Esophagus (tissue), 2 donors: Measurements from ENCODE around the gene CCDC192. TPM values are rescaled to one million over a fixed set of nuclear protein-coding genes. Genes with fewer than 3 reads are reported as not detected.

Source experiments
- H3K27ac ChIP-seq, 2 donors: one replicate each; pipeline ENCODE4 v1.5.1; 2013; ENCODE audit warnings: low read depth in 2 of 2, mild to moderate bottlenecking in 2 of 2, inconsistent platforms in 1 of 2, low read length in 1 of 2, moderate library complexity in 1 of 2
- H3K27me3 ChIP-seq, 2 donors: one replicate each; pipeline ENCODE4 v1.6.1; 2013; ENCODE audit warnings: low read length in 2 of 2, control low read depth in 1 of 2, mild to moderate bottlenecking in 1 of 2; ENCODE audit not compliant: insufficient read depth in 2 of 2, control insufficient read depth in 1 of 2
- H3K36me3 ChIP-seq, 2 donors: one replicate each; pipeline ENCODE4 v1.6.1; 2013; ENCODE audit warnings: low read length in 1 of 2; ENCODE audit not compliant: control insufficient read depth in 2 of 2, insufficient read depth in 2 of 2
- H3K4me1 ChIP-seq, 2 donors: one replicate each; pipeline ENCODE4 v1.6.1; 2013; ENCODE audit warnings: low read length in 1 of 2; ENCODE audit not compliant: control insufficient read depth in 2 of 2, insufficient read depth in 2 of 2
- H3K4me3 ChIP-seq, 2 donors: one replicate each; pipeline ENCODE4 v1.5.1; 2013; ENCODE audit warnings: low read length in 2 of 2, mild to moderate bottlenecking in 2 of 2, low read depth in 1 of 2, moderate library complexity in 1 of 2
- H3K9me3 ChIP-seq, 2 donors: one replicate each; pipeline ENCODE4 v1.6.1; 2013; ENCODE audit warnings: mild to moderate bottlenecking in 2 of 2, low read depth in 1 of 2, low read length in 1 of 2, moderate library complexity in 1 of 2; ENCODE audit not compliant: control insufficient read depth in 2 of 2, insufficient read depth in 1 of 2
- WGBS, 2 donors: extraction: QIAGEN DNeasy Blood & Tissue Kit; methylation state at CpG; one replicate each; pipeline ENCODE4 v1.1.7; 2013; 5-methylcytosine and 5-hydroxymethylcytosine counted together
- polyA plus RNA-seq, 2 donors: library from polyadenylated mRNA; stranded (reverse); fragments of 200-250 nt; gene quantifications; one replicate each; pipeline ENCODE4 v1.2.3, GENCODE V29; 2013
- donor health status: healthy with polysubstance abuse.
- donor health status: Bipolar disorder and iron deficiency.

Gene CCDC192
- polyA plus RNA-seq, 2 donors, result not detected

GRCh38 chr5:127916885-127917573, 213.8 kb downstream of the CCDC192 start:
- Histone ChIP-seq H3K9me3 (no peaks in the 10 kb centered on the region), H3K4me3 (no peak overlapping the region), H3K36me3 (no peaks in the 10 kb centered on the region), H3K4me1 (no peaks in the 10 kb centered on the region), H3K27ac (no peak overlapping the region), H3K27me3 (no peaks in the 10 kb centered on the region)
- 58 to 76% methylated on average over 3 of the region's 3 CpGs for WGBS, 2 donors

GRCh38 chr5:127919006-127919796, 216.0 kb downstream of the CCDC192 start:
- whole genome bisulfite sequencing, 2 donors, result 83 to 88% methylated on average over 5 of the region's 5 CpGs
- Histone ChIP-seq H3K4me3 (no peak overlapping the region), H3K9me3 (no peaks in the 10 kb centered on the region), H3K36me3 (no peaks in the 10 kb centered on the region), H3K27me3 (no peaks in the 10 kb centered on the region), H3K27ac (no peak overlapping the region), H3K4me1 (no peaks in the 10 kb centered on the region)

DNA sequence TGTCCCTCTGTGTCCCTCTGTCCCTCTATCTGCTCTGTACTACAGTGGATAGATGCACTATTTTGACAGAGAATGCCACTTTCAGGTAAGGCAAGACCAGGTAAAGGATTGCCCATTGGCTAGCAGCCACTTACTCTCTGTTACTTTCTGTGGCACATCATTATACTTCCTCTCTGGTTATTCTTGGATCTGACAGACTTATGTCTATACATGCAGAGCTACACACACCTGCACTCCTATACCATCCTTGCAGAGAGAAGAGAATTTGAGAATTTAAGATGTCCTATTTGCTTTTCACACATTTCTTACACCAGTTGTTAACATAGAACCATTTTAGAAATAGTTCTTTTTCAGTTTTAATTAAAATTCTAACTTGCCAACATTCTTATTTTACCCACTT, 216.6 kb downstream of the CCDC192 start:
- Histone ChIP-seq H3K27ac (no peak overlapping the region), H3K4me3 (no peak overlapping the region), H3K27me3 (no peaks in the 10 kb centered on the region), H3K4me1 (no peaks in the 10 kb centered on the region), H3K36me3 (no peaks in the 10 kb centered on the region), H3K9me3 (no peaks in the 10 kb centered on the region)

- H3K27me3 ChIP-seq, result no peaks in the 10 kb centered on the region
- H3K27ac ChIP-seq, result no peak overlapping the region
- H3K36me3 ChIP-seq, result no peaks in the 10 kb centered on the region
- no peaks in the 10 kb centered on the region for H3K9me3 ChIP-seq
- H3K4me1 ChIP-seq, result no peaks in the 10 kb centered on the region
- H3K4me3 ChIP-seq, result no peak overlapping the region
Measured at GRCh38 chr5:127920936-127921335, 217.7 kb downstream of the CCDC192 start.

DNA sequence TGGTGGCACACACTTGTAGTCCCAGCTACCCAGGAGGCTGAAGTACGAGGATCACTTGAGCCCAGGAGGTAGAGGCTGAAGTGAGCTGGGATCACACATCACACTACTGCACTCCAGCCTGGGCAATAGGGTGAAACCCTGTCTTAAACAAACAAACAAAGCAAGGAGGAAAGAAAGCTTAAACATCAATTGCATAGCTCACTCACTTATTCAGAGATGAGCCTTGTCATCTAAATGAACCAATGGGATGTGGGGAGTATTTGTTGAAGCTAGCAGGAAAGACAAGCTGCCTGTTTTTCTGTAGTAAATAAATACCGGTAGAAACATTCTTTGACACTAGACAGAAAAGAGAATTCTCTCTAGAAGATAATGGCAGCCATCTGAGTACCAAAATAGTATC, 219.4 kb downstream of the CCDC192 start:
- Histone ChIP-seq H3K9me3 (no peaks in the 10 kb centered on the region), H3K27ac (no peak overlapping the region), H3K4me3 (no peak overlapping the region), H3K36me3 (no peaks in the 10 kb centered on the region), H3K4me1 (no peaks in the 10 kb centered on the region), H3K27me3 (no peaks in the 10 kb centered on the region)
- WGBS, 2 donors, result 84 to 92% methylated on average over 2 of the region's 2 CpGs

GRCh38 chr5:127923804-127924570, 220.8 kb downstream of the CCDC192 start:
- WGBS, 2 donors, result 41 to 50% methylated on average over 2 of the region's 2 CpGs
- Histone ChIP-seq H3K27ac (no peak overlapping the region), H3K4me1 (no peaks in the 10 kb centered on the region), H3K4me3 (no peak overlapping the region), H3K27me3 (no peaks in the 10 kb centered on the region), H3K36me3 (no peaks in the 10 kb centered on the region), H3K9me3 (no peaks in the 10 kb centered on the region)

GRCh38 chr5:127924606-127925005, 221.4 kb downstream of the CCDC192 start:
- no peaks in the 10 kb centered on the region for H3K27me3 ChIP-seq
- no peak overlapping the region for H3K4me3 ChIP-seq
- no peaks in the 10 kb centered on the region for H3K36me3 ChIP-seq
- H3K27ac ChIP-seq, result no peak overlapping the region
- no peaks in the 10 kb centered on the region for H3K4me1 ChIP-seq
- H3K9me3 ChIP-seq, result no peaks in the 10 kb centered on the region
- WGBS, 2 donors, result 17 to 44% methylated on average over 1 of the region's 1 CpG

DNA sequence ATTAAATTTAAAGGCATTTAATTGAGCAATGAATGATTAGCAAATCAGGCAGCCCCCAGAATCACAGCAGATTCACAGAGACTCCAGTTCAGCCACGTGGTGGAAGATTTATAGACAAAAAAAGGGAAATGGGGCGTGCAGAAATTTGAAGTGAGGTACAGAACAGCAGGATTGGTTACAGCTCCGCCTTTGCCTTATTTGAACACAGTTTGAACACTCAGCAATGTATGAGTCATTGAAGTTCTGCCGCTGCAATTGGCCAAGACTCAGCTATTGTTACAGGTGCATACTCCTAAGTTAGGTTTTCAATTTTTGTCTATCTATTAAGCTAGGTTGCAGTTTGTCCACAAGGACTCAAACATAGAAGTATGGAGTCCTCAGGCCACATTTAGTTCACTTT, 222.7 kb downstream of the CCDC192 start:
- H3K4me1 ChIP-seq, result peaks cover 0 to 4% of the 10 kb centered on the region in 2 donors
- no peaks in the 10 kb centered on the region for H3K27me3 ChIP-seq
- WGBS, 2 donors, result 30 to 40% methylated on average over 4 of the region's 4 CpGs
- no peaks in the 10 kb centered on the region for H3K36me3 ChIP-seq
- no peak overlapping the region for H3K4me3 ChIP-seq
- no peaks in the 10 kb centered on the region for H3K9me3 ChIP-seq
- no peak overlapping the region for H3K27ac ChIP-seq

DNA sequence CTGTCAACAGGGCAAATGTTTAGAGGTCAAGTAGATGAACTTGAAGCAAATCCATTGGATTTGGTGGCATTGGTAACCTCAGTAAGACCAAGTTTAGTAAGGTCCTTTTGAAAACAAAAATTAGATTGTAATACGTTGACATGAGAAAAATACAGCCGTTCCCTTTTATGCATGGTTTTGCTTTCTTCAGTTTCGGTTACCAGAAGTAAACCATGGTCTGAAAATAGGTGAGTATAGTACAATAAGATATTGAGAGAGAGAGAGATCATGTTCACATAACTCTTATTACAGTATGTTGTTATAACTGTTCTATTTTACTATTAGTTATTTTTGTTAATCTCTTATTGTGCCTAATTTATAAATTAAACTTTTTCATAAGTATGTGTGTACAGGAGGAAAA, 223.8 kb downstream of the CCDC192 start:
- Histone ChIP-seq H3K27me3 (no peaks in the 10 kb centered on the region), H3K27ac (no peak overlapping the region), H3K4me3 (no peak overlapping the region), H3K4me1 (peaks cover 0 to 4% of the 10 kb centered on the region in 2 donors), H3K36me3 (no peaks in the 10 kb centered on the region), H3K9me3 (no peaks in the 10 kb centered on the region)
- WGBS, 2 donors, result 96 to 100% methylated on average over 3 of the region's 3 CpGs
